ENCODE results near the gene ARHGEF38. TPM values are rescaled to one million over a fixed set of nuclear protein-coding genes. Genes with fewer than 3 reads are reported as not detected.

Gene ARHGEF38
- total RNA-seq, 1 donor from 2014 or later = 1.6 TPM

- Mint-ChIP-seq H3K4me1 (ENCODE audit: low read depth) (peaks cover 7% of the 10 kb centered on the region), H3K9me3 (ENCODE audit: low read depth) (peaks cover 4% of the 10 kb centered on the region), H3K27ac (no peak overlapping the region), H3K36me3 (ENCODE audit: insufficient read depth) (no peaks in the 10 kb centered on the region), H3K27me3 (no peaks in the 10 kb centered on the region), H3K4me3 (ENCODE audit: low read depth) (no peak overlapping the region)
- no peak for TF ChIP-seq CTCF (IDR thresholded peaks at IDR 0.05; ENCODE audit: unreplicated experiment)
- DNase-seq (ENCODE audit: low spot score, unreplicated experiment) = no peak
Observed at GRCh38 chr4:105541420-105541819, 11.0 kb upstream of the ARHGEF38 start.

- Mint-ChIP-seq H3K27ac (no peak overlapping the region), H3K4me3 (ENCODE audit: low read depth) (no peak overlapping the region), H3K36me3 (ENCODE audit: insufficient read depth) (no peaks in the 10 kb centered on the region), H3K9me3 (ENCODE audit: low read depth) (peaks cover under 1% of the 10 kb centered on the region), H3K27me3 (no peaks in the 10 kb centered on the region), H3K4me1 (ENCODE audit: low read depth) (peaks cover 7% of the 10 kb centered on the region)
- no peak for TF ChIP-seq CTCF (IDR thresholded peaks at IDR 0.05; ENCODE audit: unreplicated experiment)
- DNase-seq (ENCODE audit: low spot score, unreplicated experiment) = no peak
Observed at GRCh38 chr4:105542039-105542438, 10.4 kb upstream of the ARHGEF38 start.

GRCh38 chr4:105543346-105543745, 9.1 kb upstream of the ARHGEF38 start:
- no peaks in the 10 kb centered on the region for H3K27me3 Mint-ChIP-seq
- no peak for DNase-seq (ENCODE audit: low spot score, unreplicated experiment)
- peaks cover 7% of the 10 kb centered on the region for H3K4me1 Mint-ChIP-seq (ENCODE audit: low read depth)
- no peak for TF ChIP-seq CTCF (IDR thresholded peaks at IDR 0.05; ENCODE audit: unreplicated experiment)
- H3K27ac Mint-ChIP-seq = no peak overlapping the region
- no peak overlapping the region for H3K4me3 Mint-ChIP-seq (ENCODE audit: low read depth)
- H3K36me3 Mint-ChIP-seq (ENCODE audit: insufficient read depth) = no peaks in the 10 kb centered on the region
- H3K9me3 Mint-ChIP-seq (ENCODE audit: low read depth) = no peaks in the 10 kb centered on the region

- Mint-ChIP-seq H3K27me3 (no peaks in the 10 kb centered on the region), H3K4me1 (ENCODE audit: low read depth) (peaks cover 7% of the 10 kb centered on the region), H3K4me3 (ENCODE audit: low read depth) (no peak overlapping the region), H3K9me3 (ENCODE audit: low read depth) (no peaks in the 10 kb centered on the region), H3K27ac (no peak overlapping the region), H3K36me3 (ENCODE audit: insufficient read depth) (no peaks in the 10 kb centered on the region)
- DNase-seq (ENCODE audit: low spot score, unreplicated experiment) = no peak
- TF ChIP-seq CTCF (IDR thresholded peaks at IDR 0.05; ENCODE audit: unreplicated experiment) = no peak
Observed at GRCh38 chr4:105543881-105544280, 8.5 kb upstream of the ARHGEF38 start.

- TF ChIP-seq CTCF (IDR thresholded peaks at IDR 0.05; ENCODE audit: unreplicated experiment) = no peak
- DNase-seq (ENCODE audit: low spot score, unreplicated experiment) = no peak
- Mint-ChIP-seq H3K27me3 (no peaks in the 10 kb centered on the region), H3K36me3 (ENCODE audit: insufficient read depth) (no peaks in the 10 kb centered on the region), H3K4me1 (ENCODE audit: low read depth) (peaks cover 7% of the 10 kb centered on the region), H3K4me3 (ENCODE audit: low read depth) (no peak overlapping the region), H3K9me3 (ENCODE audit: low read depth) (no peaks in the 10 kb centered on the region), H3K27ac (no peak overlapping the region)
Observed at GRCh38 chr4:105544520-105545286, 7.7 kb upstream of the ARHGEF38 start.

Data from progenitor cell of endocrine pancreas (in vitro differentiated cells).